ENCODE results near the gene ROBO3.

- TF ChIP-seq POLR2A (IDR thresholded peaks at IDR 0.05) (no peak), CTCF (IDR thresholded peaks at IDR 0.05) (no peak)
These were observed 43.1 kb upstream of the ROBO3 start for GRCh38 chr11:124821995-124822730.
